Measurements from ENCODE around the gene ESD.

Gene ESD

DNA sequence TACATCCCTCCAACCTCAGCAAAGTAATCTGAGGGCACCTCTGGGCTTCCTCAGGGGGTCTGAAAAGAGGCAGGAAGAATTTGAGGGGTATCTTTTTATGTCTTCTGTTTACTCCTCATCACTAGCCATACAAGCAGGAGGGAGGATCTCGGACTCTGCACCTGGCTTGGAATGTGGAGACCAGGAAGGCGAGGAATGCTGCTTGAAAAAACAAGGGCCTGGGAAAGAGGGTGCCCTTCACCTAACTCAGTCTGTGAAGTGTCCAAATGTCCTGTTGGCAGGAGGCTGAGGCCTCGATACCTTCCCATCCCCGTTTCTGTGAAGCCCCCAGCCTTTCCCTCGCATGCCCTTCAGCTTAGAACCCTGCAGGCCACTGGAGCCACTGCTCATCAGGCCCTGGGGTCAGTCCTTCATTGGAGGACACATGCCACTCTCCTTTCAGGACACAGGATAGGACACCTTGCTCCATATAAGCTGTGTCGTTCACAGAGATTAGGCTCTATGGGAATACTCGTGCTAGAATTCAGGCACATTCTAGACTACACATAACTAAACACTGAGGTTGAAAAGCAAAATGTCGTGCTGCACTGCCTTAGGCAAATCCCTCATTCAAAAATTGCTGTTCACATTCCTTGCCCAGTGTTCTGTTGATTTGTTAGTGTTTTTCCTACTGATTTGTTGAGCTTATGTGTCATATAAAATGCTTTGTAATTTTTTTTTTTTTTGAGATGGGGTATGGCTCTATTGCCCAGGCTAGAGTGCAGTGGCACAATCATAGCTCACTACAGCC is 49.7 kb downstream of the ESD start:
- no peak for DNase-seq (ENCODE audit: low read depth in 1 of 2, low spot score in 1 of 2)

GRCh38 chr13:46745706-46746105 is 51.3 kb downstream of the ESD start:
- no peak for DNase-seq (ENCODE audit: low read depth in 1 of 2, low spot score in 1 of 2)

DNA sequence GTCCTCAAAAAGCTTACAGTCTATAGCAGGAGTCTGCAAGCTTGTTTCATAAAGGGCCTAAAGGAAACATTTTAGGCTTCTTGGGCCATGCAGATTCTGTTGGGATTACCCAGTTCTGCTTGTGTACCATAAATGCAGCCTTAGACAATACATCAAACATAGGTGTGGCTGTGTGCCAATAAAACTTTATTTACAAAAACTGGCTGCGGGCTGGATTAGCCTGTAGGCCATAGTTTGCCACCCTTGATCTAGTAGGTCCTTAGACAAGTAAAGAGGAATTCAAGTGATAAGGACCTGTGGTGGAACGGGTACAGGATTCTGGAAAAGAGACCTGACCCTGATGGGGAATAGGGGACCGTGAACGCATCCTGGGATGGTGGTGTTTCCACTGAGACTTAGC is 51.9 kb downstream of the ESD start:
- DNase-seq (ENCODE audit: low read depth in 1 of 2, low spot score in 1 of 2), result no peak

DNA sequence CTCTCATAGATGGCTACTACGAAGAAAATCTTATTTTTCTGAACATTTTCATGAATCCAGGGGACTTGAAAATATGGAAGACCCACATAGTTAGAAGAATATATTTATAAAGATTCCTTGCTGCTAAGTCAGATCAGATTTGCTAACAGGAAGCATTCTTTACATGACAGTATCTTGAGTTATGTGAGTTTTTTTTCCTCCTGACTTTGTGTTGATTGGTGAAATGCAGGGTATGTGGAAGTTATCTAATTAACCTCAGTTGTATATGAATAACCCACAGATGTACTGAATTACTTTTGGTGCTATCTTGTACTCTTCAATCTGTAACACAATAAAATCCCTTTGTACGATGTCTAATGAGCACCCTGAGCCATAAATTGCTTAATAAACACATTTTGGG is 53.8 kb downstream of the ESD start:
- DNase-seq (ENCODE audit: low read depth in 1 of 2, low spot score in 1 of 2), result no peak

GRCh38 chr13:46739447-46740098 is 57.4 kb downstream of the ESD start:
- DNase-seq (ENCODE audit: low read depth in 1 of 2, low spot score in 1 of 2), result no peak

DNA sequence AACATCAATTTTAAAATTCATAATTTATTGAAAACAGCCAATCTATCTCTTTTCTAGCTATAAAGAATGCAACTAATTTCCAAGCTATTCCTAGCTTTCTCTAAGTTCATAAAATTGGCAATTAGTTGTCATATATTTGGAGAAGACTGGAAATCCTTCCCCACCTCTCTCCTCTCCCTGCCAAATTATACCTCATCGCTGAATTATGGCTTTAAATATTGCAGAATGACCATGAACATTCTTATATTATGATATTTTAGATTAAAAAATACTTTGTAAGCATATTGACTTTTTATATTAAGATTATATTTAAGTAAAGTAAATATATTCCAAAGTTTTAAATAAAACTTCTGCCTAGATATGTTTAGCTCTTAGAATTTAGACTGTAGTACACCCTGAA is 58.2 kb downstream of the ESD start:
- DNase-seq (ENCODE audit: low read depth in 1 of 2, low spot score in 1 of 2), result no peak

GRCh38 chr13:46738055-46738454 is 58.9 kb downstream of the ESD start:
- no peak for DNase-seq (ENCODE audit: low read depth in 1 of 2, low spot score in 1 of 2)

DNA sequence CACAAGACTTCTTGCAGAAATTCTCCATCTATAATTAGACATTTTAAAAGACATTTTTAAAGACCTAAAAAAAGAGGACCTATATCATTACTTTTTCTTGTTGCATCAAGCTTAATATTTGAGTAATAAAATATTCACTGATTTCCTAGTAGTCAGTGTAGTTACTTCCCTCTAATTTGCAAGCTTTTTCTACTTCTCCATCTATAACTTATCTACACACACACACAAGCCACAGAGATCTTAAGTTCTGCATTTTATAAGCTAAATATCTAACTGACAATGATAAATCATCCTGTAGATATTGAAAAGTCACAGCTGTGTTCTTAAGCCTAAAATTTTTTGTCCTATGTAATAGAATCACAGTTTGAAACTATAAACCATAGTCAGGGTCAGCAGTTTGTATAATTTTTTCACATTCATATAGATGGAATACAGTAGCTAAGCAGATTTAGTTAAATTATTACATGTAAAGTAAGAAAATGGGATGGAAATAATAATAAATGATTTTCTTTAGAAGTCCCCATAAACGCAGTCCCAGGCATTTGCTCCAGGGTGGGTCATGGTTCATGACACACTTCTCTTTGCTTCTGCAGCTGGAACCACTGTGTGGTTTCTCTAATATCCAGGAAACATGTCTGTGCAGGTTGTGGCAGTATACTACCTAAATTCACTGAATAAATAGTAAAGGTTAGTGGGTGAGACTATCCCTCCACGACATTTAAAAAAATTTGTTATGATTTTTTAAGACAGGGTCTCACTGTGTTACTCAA is 60.2 kb downstream of the ESD start:
- DNase-seq (ENCODE audit: low read depth in 1 of 2, low spot score in 1 of 2), result no peak

DNA sequence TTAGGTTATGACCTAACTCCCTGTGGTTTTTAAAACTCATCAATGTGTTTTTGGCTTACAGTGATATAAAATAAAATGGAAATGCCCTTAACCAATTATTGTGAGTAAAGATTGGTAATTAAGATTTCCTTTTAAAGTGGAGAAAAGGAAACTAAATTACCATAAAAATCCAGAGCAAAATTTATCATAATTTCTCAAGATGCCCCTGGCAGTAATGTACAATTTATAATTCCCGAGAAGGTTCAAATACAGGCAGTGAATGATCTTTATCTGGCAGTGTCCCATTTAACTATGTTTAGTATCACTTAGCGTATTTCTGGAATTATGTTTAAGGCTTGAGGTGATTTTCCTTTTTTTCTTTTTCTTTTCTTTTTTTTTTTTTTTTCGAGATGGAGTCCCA is 61.5 kb downstream of the ESD start:
- no peak for DNase-seq (ENCODE audit: low read depth in 1 of 2, low spot score in 1 of 2)

- no peak for DNase-seq (ENCODE audit: low read depth in 1 of 2, low spot score in 1 of 2)
These were observed 65.4 kb downstream of the ESD start for GRCh38 chr13:46731535-46731934.

- no peak for DNase-seq (ENCODE audit: low read depth in 1 of 2, low spot score in 1 of 2)
These were observed 68.2 kb downstream of the ESD start for GRCh38 chr13:46728777-46729176.

DNA sequence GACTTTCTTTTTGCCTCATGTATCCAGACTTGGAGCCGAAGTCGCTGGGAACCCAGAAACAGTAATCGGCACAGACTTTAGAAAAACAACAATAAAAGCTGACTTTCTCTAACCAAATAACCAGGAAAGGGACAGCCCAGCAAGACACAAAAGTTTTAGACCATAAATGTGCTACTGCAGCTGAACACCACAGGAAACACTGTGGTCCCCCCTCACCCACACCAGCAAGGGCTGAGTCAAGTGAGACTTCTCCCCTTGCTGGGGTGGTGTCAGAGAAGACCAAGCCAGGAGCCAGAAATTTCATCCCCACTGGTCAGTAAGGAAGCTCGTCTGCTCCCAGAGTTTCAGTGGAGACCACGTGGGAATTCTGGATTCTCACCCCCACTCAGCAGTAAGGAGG is 70.6 kb downstream of the ESD start:
- DNase-seq (ENCODE audit: low read depth in 1 of 2, low spot score in 1 of 2), result no peak

Measured in activated CD4-positive, alpha-beta T cell treated with anti-CD3 and anti-CD28 coated beads, Interleukin-2, amount 50 U/mL, for 24 hours (primary cell).